ENCODE results near the gene LRCH3. TPM values are rescaled to one million over a fixed set of nuclear protein-coding genes. Genes with fewer than 3 reads are reported as not detected.

Gene LRCH3
- total RNA-seq, 1 experiment from 2014 or later = 56.4 TPM

GRCh38 chr3:197899833-197900478 is 108.9 kb downstream of the LRCH3 start:
- no peak overlapping the region for H2BK20ac ChIP-seq (ENCODE audit: low read depth, low read length, poor library complexity, severe bottlenecking)
- no peak overlapping the region for H3K4me2 ChIP-seq (ENCODE audit: insufficient read depth, insufficient read length, low read length)
- H3K23ac ChIP-seq (ENCODE audit: insufficient read length, low read depth, low read length) = no peak overlapping the region
- no peak overlapping the region for H2BK12ac ChIP-seq (ENCODE audit: insufficient read length, low read depth, low read length)
- H3K4me1 Mint-ChIP-seq = peaks cover 11% of the 10 kb centered on the region in 2 experiments
- H4K91ac ChIP-seq (ENCODE audit: insufficient read length, low read depth, low read length) = no peak overlapping the region
- no peak overlapping the region for H3K4ac ChIP-seq (ENCODE audit: low read depth, low read length)
- no peak overlapping the region for H3K27ac ChIP-seq (ENCODE audit: insufficient read length, low read depth, low read length)
- no peaks in the 10 kb centered on the region for H4K20me1 ChIP-seq (ENCODE audit: control insufficient read depth, insufficient read depth, insufficient read length)
- H3K9me3 Mint-ChIP-seq = no peaks in the 10 kb centered on the region; a peak in 2 of 5 replicates
- no peaks in the 10 kb centered on the region for H3K27me3 ChIP-seq (ENCODE audit: insufficient read depth, low read length)
- no CpG with 5 or more reads among the region's 20 CpGs for WGBS (ENCODE audit: extremely low coverage, insufficient read length, low lambda C conversion rate)
- H2AFZ ChIP-seq (ENCODE audit: low read length) = no peak overlapping the region
- no peaks in the 10 kb centered on the region for H3K23me2 ChIP-seq (ENCODE audit: insufficient read length, low read depth, low read length, poor library complexity, severe bottlenecking)
- H2BK15ac ChIP-seq (ENCODE audit: low read depth, low read length) = no peak overlapping the region
- H3K36me3 Mint-ChIP-seq (ENCODE audit: insufficient read depth in 1 of 3, low read depth in 3 of 3) = no peaks in the 10 kb centered on the region
- H3K18ac ChIP-seq (ENCODE audit: insufficient read length, low read depth, low read length) = no peak overlapping the region
- no peak overlapping the region for H2BK120ac ChIP-seq (ENCODE audit: low read depth, low read length, poor library complexity, severe bottlenecking)
- no peak overlapping the region for H3K9ac ChIP-seq (ENCODE audit: extremely low read depth, insufficient read length, low read length)
- no peak overlapping the region for H3K4me3 Mint-ChIP-seq
- no peak overlapping the region for H2AK5ac ChIP-seq (ENCODE audit: insufficient read length, low read length)
- H4K8ac ChIP-seq (replicated peaks; ENCODE audit: insufficient read length, low read depth, low read length) = no peak overlapping the region
- TF ChIP-seq CTCF (conservative IDR thresholded peaks at IDR 0.05) = no peak
- H3T11ph ChIP-seq (ENCODE audit: low read length) = no peak overlapping the region
- no peaks in the 10 kb centered on the region; the same call in 1 of the 2 replicates for H3K4me1 ChIP-seq (ENCODE audit: insufficient read depth, low read length)
- H3K56ac ChIP-seq (ENCODE audit: insufficient read length, low read depth, low read length) = no peak overlapping the region
- DNase-seq = peak; percentile 43
- H3K79me1 ChIP-seq (ENCODE audit: insufficient read depth, low read depth, low read length, poor library complexity, severe bottlenecking) = no peaks in the 10 kb centered on the region
- peak overlapping the region in 1 of 3 experiments; percentile 30; a peak in 1 of 7 replicates for H3K27ac Mint-ChIP-seq
- no peaks in the 10 kb centered on the region for H3K27me3 Mint-ChIP-seq (ENCODE audit: low read depth)
- H3K14ac ChIP-seq (ENCODE audit: insufficient read depth, low read length) = no peak overlapping the region
- H3K79me2 ChIP-seq (ENCODE audit: insufficient read depth, low read length) = no peaks in the 10 kb centered on the region
- H4K5ac ChIP-seq (ENCODE audit: insufficient read length, low read depth, low read length) = no peak overlapping the region
- no peaks in the 10 kb centered on the region for H3K9me3 ChIP-seq (ENCODE audit: control insufficient read depth, low read depth, low read length)
- H2BK5ac ChIP-seq (ENCODE audit: insufficient read length, low read length) = no peak overlapping the region
